Measurements from ENCODE around the gene BRD2.

DNA sequence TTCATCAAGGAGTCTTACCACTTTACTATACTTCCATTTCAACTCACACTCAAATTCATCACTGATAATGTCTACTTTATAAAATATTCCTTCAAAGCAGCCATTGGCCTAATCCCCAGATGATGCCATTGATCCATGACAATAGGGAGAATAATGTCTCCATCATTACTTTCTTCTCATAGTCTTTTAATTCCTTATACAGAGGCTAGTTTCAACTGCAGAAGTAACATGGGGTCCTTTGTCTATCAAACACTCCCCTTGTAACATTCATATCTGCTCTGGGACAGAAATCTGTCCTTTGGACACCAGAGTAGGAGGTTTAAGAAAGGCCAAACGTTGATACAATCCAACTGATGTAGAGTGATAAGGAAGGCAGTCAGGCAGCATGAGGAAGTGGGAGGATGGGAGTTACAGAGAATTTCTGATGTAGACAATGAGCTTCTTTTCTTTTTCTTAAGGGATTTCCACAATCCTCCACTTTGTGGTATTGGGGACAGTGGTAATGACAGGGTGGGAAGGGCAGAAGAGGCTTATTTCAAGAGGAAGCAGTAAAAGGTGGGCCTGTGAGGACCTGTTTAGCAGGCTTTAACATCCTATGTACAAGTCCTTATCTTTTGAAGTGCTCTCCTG is 59.9 kb downstream of the BRD2 start:
- no peak for TF ChIP-seq POLR2AphosphoS5 (IDR thresholded peaks at IDR 0.05; ENCODE audit: low read depth, low read length)
- TF ChIP-seq, protein P1, sequence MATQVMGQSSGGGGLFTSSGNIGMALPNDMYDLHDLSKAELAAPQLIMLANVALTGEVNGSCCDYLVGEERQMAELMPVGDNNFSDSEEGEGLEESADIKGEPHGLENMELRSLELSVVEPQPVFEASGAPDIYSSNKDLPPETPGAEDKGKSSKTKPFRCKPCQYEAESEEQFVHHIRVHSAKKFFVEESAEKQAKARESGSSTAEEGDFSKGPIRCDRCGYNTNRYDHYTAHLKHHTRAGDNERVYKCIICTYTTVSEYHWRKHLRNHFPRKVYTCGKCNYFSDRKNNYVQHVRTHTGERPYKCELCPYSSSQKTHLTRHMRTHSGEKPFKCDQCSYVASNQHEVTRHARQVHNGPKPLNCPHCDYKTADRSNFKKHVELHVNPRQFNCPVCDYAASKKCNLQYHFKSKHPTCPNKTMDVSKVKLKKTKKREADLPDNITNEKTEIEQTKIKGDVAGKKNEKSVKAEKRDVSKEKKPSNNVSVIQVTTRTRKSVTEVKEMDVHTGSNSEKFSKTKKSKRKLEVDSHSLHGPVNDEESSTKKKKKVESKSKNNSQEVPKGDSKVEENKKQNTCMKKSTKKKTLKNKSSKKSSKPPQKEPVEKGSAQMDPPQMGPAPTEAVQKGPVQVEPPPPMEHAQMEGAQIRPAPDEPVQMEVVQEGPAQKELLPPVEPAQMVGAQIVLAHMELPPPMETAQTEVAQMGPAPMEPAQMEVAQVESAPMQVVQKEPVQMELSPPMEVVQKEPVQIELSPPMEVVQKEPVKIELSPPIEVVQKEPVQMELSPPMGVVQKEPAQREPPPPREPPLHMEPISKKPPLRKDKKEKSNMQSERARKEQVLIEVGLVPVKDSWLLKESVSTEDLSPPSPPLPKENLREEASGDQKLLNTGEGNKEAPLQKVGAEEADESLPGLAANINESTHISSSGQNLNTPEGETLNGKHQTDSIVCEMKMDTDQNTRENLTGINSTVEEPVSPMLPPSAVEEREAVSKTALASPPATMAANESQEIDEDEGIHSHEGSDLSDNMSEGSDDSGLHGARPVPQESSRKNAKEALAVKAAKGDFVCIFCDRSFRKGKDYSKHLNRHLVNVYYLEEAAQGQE (IDR thresholded peaks at IDR 0.05; ENCODE audit: insufficient read depth in 1 of 2, low read depth in 2 of 2, low read length in 2 of 2), result no peak
